ENCODE results near the gene MBNL3.

- no peak for TF ChIP-seq E2F5 (CRISPR knock-in tag; IDR thresholded peaks at IDR 0.05)
- TF ChIP-seq, protein P1, sequence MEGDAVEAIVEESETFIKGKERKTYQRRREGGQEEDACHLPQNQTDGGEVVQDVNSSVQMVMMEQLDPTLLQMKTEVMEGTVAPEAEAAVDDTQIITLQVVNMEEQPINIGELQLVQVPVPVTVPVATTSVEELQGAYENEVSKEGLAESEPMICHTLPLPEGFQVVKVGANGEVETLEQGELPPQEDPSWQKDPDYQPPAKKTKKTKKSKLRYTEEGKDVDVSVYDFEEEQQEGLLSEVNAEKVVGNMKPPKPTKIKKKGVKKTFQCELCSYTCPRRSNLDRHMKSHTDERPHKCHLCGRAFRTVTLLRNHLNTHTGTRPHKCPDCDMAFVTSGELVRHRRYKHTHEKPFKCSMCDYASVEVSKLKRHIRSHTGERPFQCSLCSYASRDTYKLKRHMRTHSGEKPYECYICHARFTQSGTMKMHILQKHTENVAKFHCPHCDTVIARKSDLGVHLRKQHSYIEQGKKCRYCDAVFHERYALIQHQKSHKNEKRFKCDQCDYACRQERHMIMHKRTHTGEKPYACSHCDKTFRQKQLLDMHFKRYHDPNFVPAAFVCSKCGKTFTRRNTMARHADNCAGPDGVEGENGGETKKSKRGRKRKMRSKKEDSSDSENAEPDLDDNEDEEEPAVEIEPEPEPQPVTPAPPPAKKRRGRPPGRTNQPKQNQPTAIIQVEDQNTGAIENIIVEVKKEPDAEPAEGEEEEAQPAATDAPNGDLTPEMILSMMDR (IDR thresholded peaks at IDR 0.05): no peak
- no peak for TF ChIP-seq SMAD3 (CRISPR knock-in tag; IDR thresholded peaks at IDR 0.05; ENCODE audit: borderline replicate concordance)
- TF ChIP-seq NR2C2 (CRISPR knock-in tag; IDR thresholded peaks at IDR 0.05): no peak
- no peak for TF ChIP-seq NFYB (CRISPR knock-in tag; conservative IDR thresholded peaks at IDR 0.05; ENCODE audit: low read depth)
- no peak for TF ChIP-seq ZNF263 (CRISPR knock-in tag; IDR thresholded peaks at IDR 0.05; ENCODE audit: low read depth)
- no peak for TF ChIP-seq ZNF121 (CRISPR knock-in tag; IDR thresholded peaks at IDR 0.05)
- no peak for TF ChIP-seq USF2 (CRISPR knock-in tag; IDR thresholded peaks at IDR 0.05)
These were observed 104.5 kb downstream of the MBNL3 start for GRCh38 chrX:132384301-132384700.
